HG02885 (cell line): ENCODE results near the gene CACNA1C.

Experiments
- ATAC-seq: cut with Tn5 transposase; IDR thresholded peaks from one replicate; pipeline ENCODE4 v1.9.1; 2021; ENCODE audit warnings: mild to moderate bottlenecking; ENCODE audit not compliant: unreplicated experiment, poor library complexity

CACNA1C gene

GRCh38 chr12:2288001-2288400 lies 235.2 kb downstream of the CACNA1C start:
- ATAC-seq = no peak

- ATAC-seq = no peak
Observed at GRCh38 chr12:2288471-2288870, 235.7 kb downstream of the CACNA1C start.

GRCh38 chr12:2288875-2289274 lies 236.1 kb downstream of the CACNA1C start:
- no peak for ATAC-seq

GRCh38 chr12:2289525-2289924 lies 236.7 kb downstream of the CACNA1C start:
- ATAC-seq = no peak

- no peak for ATAC-seq
Observed at GRCh38 chr12:2290091-2290490, 237.3 kb downstream of the CACNA1C start.

- ATAC-seq = no peak
Observed at GRCh38 chr12:2290516-2291065, 237.8 kb downstream of the CACNA1C start.

- peak; percentile 53 for ATAC-seq
Observed at GRCh38 chr12:2291182-2291832, 238.5 kb downstream of the CACNA1C start.

GRCh38 chr12:2291947-2292346 lies 239.2 kb downstream of the CACNA1C start:
- ATAC-seq = no peak

- ATAC-seq = no peak
Observed at GRCh38 chr12:2292560-2292959, 239.8 kb downstream of the CACNA1C start.

GRCh38 chr12:2294651-2295475 lies 242.1 kb downstream of the CACNA1C start:
- ATAC-seq = no peak

GRCh38 chr12:2295941-2296461 lies 243.2 kb downstream of the CACNA1C start:
- no peak for ATAC-seq

- ATAC-seq = no peak
Observed at GRCh38 chr12:2297004-2297403, 244.2 kb downstream of the CACNA1C start.

- ATAC-seq = peak; percentile 59
Observed at GRCh38 chr12:2297658-2298057, 244.9 kb downstream of the CACNA1C start.

- no peak for ATAC-seq
Observed at GRCh38 chr12:2298556-2299200, 245.9 kb downstream of the CACNA1C start.

- ATAC-seq = no peak
Observed at GRCh38 chr12:2299206-2299605, 246.4 kb downstream of the CACNA1C start.

GRCh38 chr12:2300168-2300567 lies 247.4 kb downstream of the CACNA1C start:
- ATAC-seq = no peak

- ATAC-seq = no peak
Observed at GRCh38 chr12:2300886-2301285, 248.1 kb downstream of the CACNA1C start.

GRCh38 chr12:2301531-2302461 lies 249.0 kb downstream of the CACNA1C start:
- ATAC-seq = no peak

- ATAC-seq = no peak
Observed at GRCh38 chr12:2302711-2303580, 250.2 kb downstream of the CACNA1C start.
